Measurements from ENCODE around the gene FAM149A. TPM values are rescaled to one million over a fixed set of nuclear protein-coding genes. Genes with fewer than 3 reads are reported as not detected.

The FAM149A gene
- total and polyA plus RNA-seq, 2 donors (not counting 1 experiment from before 2014, with no cell fraction given): 0.12 TPM; not detected in 1

DNA sequence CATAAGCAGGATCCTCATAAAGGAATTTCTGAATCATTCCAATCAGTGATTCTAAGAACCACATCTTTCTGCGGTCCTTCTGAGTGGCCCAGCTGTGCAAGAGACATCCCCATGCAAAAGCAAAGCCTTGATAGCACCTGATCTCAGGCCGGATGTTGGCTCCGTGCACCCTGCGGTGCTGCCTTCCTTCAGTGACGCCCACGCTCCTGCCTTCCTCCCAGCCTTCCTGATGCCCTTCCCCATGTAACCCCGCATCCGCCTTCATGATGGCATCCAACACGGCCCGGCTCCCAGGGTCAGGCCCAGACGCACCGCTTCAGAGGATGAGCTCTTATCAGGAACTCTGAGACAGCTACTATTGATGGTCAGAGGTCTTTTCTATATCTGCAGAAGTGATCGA lies 66.5 kb downstream of the FAM149A start:
- no peaks in the 10 kb centered on the region for H3K4me1 ChIP-seq (ENCODE audit: control insufficient read depth in 2 of 2, insufficient read depth in 2 of 2, low read length in 2 of 2)
- no peaks in the 10 kb centered on the region for H3K4me1 Mint-ChIP-seq
- H3K4me3 Mint-ChIP-seq: no peak overlapping the region
- H3K27ac ChIP-seq (ENCODE audit: low read length in 2 of 2): no peak overlapping the region
- DNase-seq (no peak), ATAC-seq (ENCODE audit: low read depth) (no peak)
- H3K27ac Mint-ChIP-seq: no peak overlapping the region
- no peaks in the 10 kb centered on the region for H3K9me3 ChIP-seq (ENCODE audit: control extremely low read depth in 1 of 3, control insufficient read depth in 2 of 3, insufficient read depth in 1 of 3, low read length in 2 of 3)
- WGBS (ENCODE audit: insufficient coverage): 93% methylated on average over 10 of the region's 13 CpGs
- H2AFZ ChIP-seq (ENCODE audit: insufficient read depth, low read depth, low read length, poor library complexity, severe bottlenecking): no peak overlapping the region
- no peak for TF ChIP-seq EZH2 (IDR thresholded peaks at IDR 0.05; ENCODE audit: borderline replicate concordance, insufficient read depth, low read depth, low read length, poor library complexity, severe bottlenecking)
- TF ChIP-seq, protein P1, sequence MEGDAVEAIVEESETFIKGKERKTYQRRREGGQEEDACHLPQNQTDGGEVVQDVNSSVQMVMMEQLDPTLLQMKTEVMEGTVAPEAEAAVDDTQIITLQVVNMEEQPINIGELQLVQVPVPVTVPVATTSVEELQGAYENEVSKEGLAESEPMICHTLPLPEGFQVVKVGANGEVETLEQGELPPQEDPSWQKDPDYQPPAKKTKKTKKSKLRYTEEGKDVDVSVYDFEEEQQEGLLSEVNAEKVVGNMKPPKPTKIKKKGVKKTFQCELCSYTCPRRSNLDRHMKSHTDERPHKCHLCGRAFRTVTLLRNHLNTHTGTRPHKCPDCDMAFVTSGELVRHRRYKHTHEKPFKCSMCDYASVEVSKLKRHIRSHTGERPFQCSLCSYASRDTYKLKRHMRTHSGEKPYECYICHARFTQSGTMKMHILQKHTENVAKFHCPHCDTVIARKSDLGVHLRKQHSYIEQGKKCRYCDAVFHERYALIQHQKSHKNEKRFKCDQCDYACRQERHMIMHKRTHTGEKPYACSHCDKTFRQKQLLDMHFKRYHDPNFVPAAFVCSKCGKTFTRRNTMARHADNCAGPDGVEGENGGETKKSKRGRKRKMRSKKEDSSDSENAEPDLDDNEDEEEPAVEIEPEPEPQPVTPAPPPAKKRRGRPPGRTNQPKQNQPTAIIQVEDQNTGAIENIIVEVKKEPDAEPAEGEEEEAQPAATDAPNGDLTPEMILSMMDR (IDR thresholded peaks at IDR 0.05): no peak
- H3K9me3 Mint-ChIP-seq (ENCODE audit: insufficient read depth): no peaks in the 10 kb centered on the region
- no peak overlapping the region for H3K4me2 ChIP-seq (replicated peaks; ENCODE audit: low read depth, low read length, poor library complexity, severe bottlenecking)
- CTCF ChIA-PET: no interaction called here
- no peaks in the 10 kb centered on the region for H3K79me2 ChIP-seq (ENCODE audit: control insufficient read depth, insufficient read depth, low read length)
- no peak overlapping the region for H3K4me3 ChIP-seq (ENCODE audit: control extremely low read depth in 1 of 5, extremely low read depth in 1 of 5, insufficient read depth in 1 of 5, low read depth in 2 of 5, low read length in 4 of 5)
- peaks cover 25% of the 10 kb centered on the region for H3K27me3 Mint-ChIP-seq
- no peak overlapping the region for H3K9ac ChIP-seq (ENCODE audit: low read length)
- H3K36me3 ChIP-seq (replicated peaks in 1 of 2; ENCODE audit: control extremely low read depth in 1 of 2, control insufficient read depth in 1 of 2, extremely low read depth in 1 of 2, insufficient read depth in 2 of 2, low read length in 1 of 2): no peaks in the 10 kb centered on the region
- H3K27me3 ChIP-seq (replicated peaks in 1 of 4; ENCODE audit: control extremely low read depth in 1 of 4, control insufficient read depth in 3 of 4, insufficient read depth in 4 of 4, low read length in 3 of 4): no peaks in the 10 kb centered on the region
- intact Hi-C loops (cut with micrococcal nuclease): no loop called here
- no peaks in the 10 kb centered on the region for H4K20me1 ChIP-seq (ENCODE audit: control insufficient read depth, insufficient read depth, low read length, poor library complexity, severe bottlenecking)
- POLR2A ChIA-PET: no interaction called here

DNA sequence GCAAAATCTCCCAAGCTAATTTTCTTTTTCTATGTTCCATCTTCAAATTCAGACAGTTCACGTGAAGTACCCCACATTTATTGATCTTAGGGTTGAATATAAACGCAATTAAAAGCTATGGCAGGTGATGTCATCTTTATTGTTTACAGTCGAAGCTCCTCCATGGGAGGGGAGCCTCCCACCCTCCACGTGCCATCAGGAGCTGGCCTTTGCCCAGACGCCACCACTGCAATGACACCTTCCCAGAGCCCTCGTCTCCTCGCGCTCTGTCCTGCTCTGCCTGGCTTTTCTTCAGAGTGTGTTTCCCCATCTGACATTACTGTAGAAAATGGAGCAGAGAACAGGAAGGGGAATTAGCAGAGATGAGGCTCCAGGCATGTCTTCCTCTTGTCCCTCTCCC lies 68.0 kb downstream of the FAM149A start:
- H3K9me3 ChIP-seq (ENCODE audit: control extremely low read depth in 1 of 3, control insufficient read depth in 2 of 3, insufficient read depth in 1 of 3, low read length in 2 of 3): no peaks in the 10 kb centered on the region
- Mint-ChIP-seq H3K27ac (no peak overlapping the region), H3K9me3 (ENCODE audit: insufficient read depth) (no peaks in the 10 kb centered on the region), H3K4me3 (no peak overlapping the region), H3K4me1 (no peaks in the 10 kb centered on the region), H3K27me3 (peaks cover 28% of the 10 kb centered on the region)
- DNase-seq (no peak), ATAC-seq (ENCODE audit: low read depth) (no peak)
- ChIA-PET CTCF (no interaction called here), POLR2A (no interaction called here)
- no peak overlapping the region for H2AFZ ChIP-seq (ENCODE audit: insufficient read depth, low read depth, low read length, poor library complexity, severe bottlenecking)
- H3K79me2 ChIP-seq (ENCODE audit: control insufficient read depth, insufficient read depth, low read length): no peaks in the 10 kb centered on the region
- no peak overlapping the region for H3K4me2 ChIP-seq (replicated peaks; ENCODE audit: low read depth, low read length, poor library complexity, severe bottlenecking)
- no peaks in the 10 kb centered on the region for H3K36me3 ChIP-seq (replicated peaks in 1 of 2; ENCODE audit: control extremely low read depth in 1 of 2, control insufficient read depth in 1 of 2, extremely low read depth in 1 of 2, insufficient read depth in 2 of 2, low read length in 1 of 2)
- intact Hi-C loops (cut with micrococcal nuclease): no loop called here
- no peaks in the 10 kb centered on the region for H3K4me1 ChIP-seq (ENCODE audit: control insufficient read depth in 2 of 2, insufficient read depth in 2 of 2, low read length in 2 of 2)
- 90% methylated on average over 2 of the region's 8 CpGs for WGBS (ENCODE audit: insufficient coverage)
- no peak overlapping the region for H3K27ac ChIP-seq (ENCODE audit: low read length in 2 of 2)
- H4K20me1 ChIP-seq (ENCODE audit: control insufficient read depth, insufficient read depth, low read length, poor library complexity, severe bottlenecking): no peaks in the 10 kb centered on the region
- no peak overlapping the region for H3K9ac ChIP-seq (ENCODE audit: low read length)
- no peak overlapping the region for H3K4me3 ChIP-seq (ENCODE audit: control extremely low read depth in 1 of 5, extremely low read depth in 1 of 5, insufficient read depth in 1 of 5, low read depth in 2 of 5, low read length in 4 of 5)
- TF ChIP-seq, protein P1 (IDR thresholded peaks at IDR 0.05): no peak
- no peak for TF ChIP-seq EZH2 (IDR thresholded peaks at IDR 0.05; ENCODE audit: borderline replicate concordance, insufficient read depth, low read depth, low read length, poor library complexity, severe bottlenecking)
- H3K27me3 ChIP-seq (replicated peaks in 1 of 4; ENCODE audit: control extremely low read depth in 1 of 4, control insufficient read depth in 3 of 4, insufficient read depth in 4 of 4, low read length in 3 of 4): peaks cover 0 to 3% (median 0%) of the 10 kb centered on the region in 4 experiments

All from B cell (primary cell).